ENCODE results near the gene CYP3A7.

DNA sequence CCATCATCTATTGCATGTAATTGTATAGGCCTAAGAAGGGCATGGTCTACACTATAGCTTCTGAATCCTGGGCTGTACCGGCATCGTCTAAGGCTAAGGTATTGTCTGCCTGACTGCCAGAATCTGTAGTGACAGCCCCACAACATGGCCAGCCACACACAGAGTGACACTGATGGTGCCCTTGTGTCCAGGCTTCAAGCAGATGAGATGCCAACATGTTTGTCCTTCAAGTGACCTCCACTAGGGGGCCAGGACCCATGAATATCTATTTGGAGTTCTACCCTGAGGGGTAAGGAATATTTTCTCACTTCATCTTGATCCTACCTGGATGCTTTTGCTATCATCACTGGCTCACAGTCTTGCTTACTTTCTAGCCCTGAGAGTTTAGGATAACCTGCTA lies 1.5 kb downstream of the CYP3A7 start:
- TF ChIP-seq CTCF (conservative IDR thresholded peaks at IDR 0.05; ENCODE audit: low read length) (peak; percentile 68), EZH2phosphoT487 (IDR thresholded peaks at IDR 0.05; ENCODE audit: borderline replicate concordance) (no peak)
